Adrenal gland (tissue), 12 donors: ENCODE data around the gene BTN2A1. TPM values are rescaled to one million over a fixed set of nuclear protein-coding genes. Genes with fewer than 3 reads are reported as not detected.
"Not testable (repeated sequence)": the region's sequence is repeated elsewhere in the genome, so short reads cannot be mapped to it uniquely, and the experiment has no call there.

Experiments
- DNase-seq, 7 donors: peaks; one replicate each; pipeline ENCODE4 v3.0.0-alpha.2; 2019 to 2020
- H3K27ac ChIP-seq, 5 donors: fragments of 200-600 bp; sonication (generic) in 4 of 5; 1 replicate in 3 of 5; 2 replicates in 2 of 5; pipeline versions ENCODE4 v1.5.1 to v1.8.0; 2016 to 2020; ENCODE audit warnings: mild to moderate bottlenecking in 1 of 5
- H3K27me3 ChIP-seq: fragments of 200-600 bp; 2 replicates; pipeline ENCODE4 v1.8.0; 2021
- H3K36me3 ChIP-seq, 2 donors: fragments of 200-600 bp; replicated peaks in 1 of 2; 1 replicate in 1 of 2; 2 replicates in 1 of 2; pipeline versions ENCODE4 v1.5.1 to v1.8.0; 2018 to 2022
- H3K4me1 ChIP-seq, 2 donors: fragments of 200-600 bp; replicated peaks in 1 of 2; 1 replicate in 1 of 2; 2 replicates in 1 of 2; pipeline versions ENCODE4 v1.5.1 to v1.8.0; 2018 to 2021
- H3K4me3 ChIP-seq, 4 donors: fragments of 200-600 bp; sonication (generic) in 3 of 4; one replicate each; pipeline ENCODE4 v1.5.1; 2016 to 2018
- H3K9me3 ChIP-seq, 3 donors: fragments of 200-600 bp; sonication (generic) in 1 of 3; replicated peaks in 1 of 3; 1 replicate in 2 of 3; 2 replicates in 1 of 3; pipeline versions ENCODE4 v1.5.1 to v1.8.0; 2016 to 2021
- POLR2A ChIP-seq, 2 donors: fragments of 450-650 bp; IDR thresholded peaks; one replicate each; pipeline ENCODE4 v1.6.1; 2017; ENCODE audit warnings: antibody characterized with exemption in 2 of 2, mild to moderate bottlenecking in 2 of 2, moderate library complexity in 1 of 2
- WGBS, 4 donors: extraction: QIAGEN DNeasy Blood & Tissue Kit in 2 of 4; methylation state at CpG; one replicate each; pipeline versions ENCODE4 v1.1.5 to v1.1.7; 2013 to 2017; 5-methylcytosine and 5-hydroxymethylcytosine counted together
- intact Hi-C, 2 donors: fragments of 100-400 bp; cut with DNase I; formaldehyde crosslinking; loops; one replicate each; pipeline versions ENCODE4 v1.14.1 to v1.15.0; 2022 to 2023
- polyA plus RNA-seq, 3 donors: library from polyadenylated mRNA; stranded (reverse); fragments of 200-250 nt in 2 of 3; fragments of 350-450 nt in 1 of 3; fragmentation: Illumina TruSeq in 1 of 3; extraction: RNeasy Lipid Tissue Mini Kit (QIAGEN cat#74804) in 1 of 3; gene quantifications; one replicate each; pipeline ENCODE4 v1.2.3, GENCODE V29; 2013 to 2014
- total RNA-seq, 9 donors: library from RNA; depleted of rRNA in 4 of 9; stranded (reverse); fragments of >200 nt in 4 of 9; fragments of 120-200 nt in 1 of 9; fragmentation: NEBNext Ultra II Directional in 1 of 9; extraction: Animal tissue kit (Norgen Biotek cat#: 25700) in 1 of 9; gene quantifications; one replicate each; pipeline versions ENCODE4 v1.1.0 to v1.2.4, GENCODE V29; 2013 to 2023
- TF ChIP-seq, protein P1 (sequence below), 6 experiments: fragments of 450-650 bp in 4 of 6; fragments of 200-600 bp in 2 of 6; sonication (generic) in 1 of 6; IDR thresholded peaks; 1 replicate in 5 of 6; 2 replicates in 1 of 6; pipeline versions ENCODE4 v1.5.1 to v1.8.0; 2016 to 2021; ENCODE audit warnings: antibody characterized with exemption in 6 of 6, mild to moderate bottlenecking in 2 of 6, moderate library complexity in 1 of 6
- donor health status: healthy with polysubstance abuse.
- donor health status: Bipolar disorder and iron deficiency.
- donor health status: DM: yes; HTN: yes; CAD: no.
- donor health status: DM: no; HTN: no; CAD: no.
- donor health status: DM: no; HTN: no; CAD: no.
- donor health status: DM: yes; HTN: yes; CAD: no.

The BTN2A1 gene
- total and polyA plus RNA-seq, 12 donors = 11.4 to 52.0 (median 22.5) TPM

DNA sequence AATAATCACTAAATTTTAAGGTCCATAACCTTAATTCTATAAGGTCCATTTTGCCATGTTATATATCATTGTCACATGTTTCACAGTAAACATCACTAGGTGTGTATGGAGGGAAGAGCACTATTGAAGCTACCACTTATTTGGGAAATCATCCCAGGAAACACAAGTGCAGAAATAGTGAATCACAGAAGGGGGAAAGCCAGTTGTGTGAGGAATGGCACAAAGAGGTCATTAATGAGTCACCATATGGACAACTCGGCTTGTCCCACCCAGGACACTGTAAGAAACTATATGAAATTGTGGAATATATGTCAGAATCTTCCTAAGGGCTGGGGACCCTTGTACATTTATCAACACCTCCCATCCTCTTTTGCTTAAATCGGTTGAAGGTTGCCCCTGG, 42.0 kb upstream of the BTN2A1 start:
- no peak for TF ChIP-seq POLR2A (IDR thresholded peaks at IDR 0.05)
- TF ChIP-seq, protein P1, sequence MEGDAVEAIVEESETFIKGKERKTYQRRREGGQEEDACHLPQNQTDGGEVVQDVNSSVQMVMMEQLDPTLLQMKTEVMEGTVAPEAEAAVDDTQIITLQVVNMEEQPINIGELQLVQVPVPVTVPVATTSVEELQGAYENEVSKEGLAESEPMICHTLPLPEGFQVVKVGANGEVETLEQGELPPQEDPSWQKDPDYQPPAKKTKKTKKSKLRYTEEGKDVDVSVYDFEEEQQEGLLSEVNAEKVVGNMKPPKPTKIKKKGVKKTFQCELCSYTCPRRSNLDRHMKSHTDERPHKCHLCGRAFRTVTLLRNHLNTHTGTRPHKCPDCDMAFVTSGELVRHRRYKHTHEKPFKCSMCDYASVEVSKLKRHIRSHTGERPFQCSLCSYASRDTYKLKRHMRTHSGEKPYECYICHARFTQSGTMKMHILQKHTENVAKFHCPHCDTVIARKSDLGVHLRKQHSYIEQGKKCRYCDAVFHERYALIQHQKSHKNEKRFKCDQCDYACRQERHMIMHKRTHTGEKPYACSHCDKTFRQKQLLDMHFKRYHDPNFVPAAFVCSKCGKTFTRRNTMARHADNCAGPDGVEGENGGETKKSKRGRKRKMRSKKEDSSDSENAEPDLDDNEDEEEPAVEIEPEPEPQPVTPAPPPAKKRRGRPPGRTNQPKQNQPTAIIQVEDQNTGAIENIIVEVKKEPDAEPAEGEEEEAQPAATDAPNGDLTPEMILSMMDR (IDR thresholded peaks at IDR 0.05) = no peak
- no peak overlapping the region for H3K27ac ChIP-seq
- H3K4me1 ChIP-seq = peaks cover 3 to 7% of the 10 kb centered on the region in 2 donors
- H3K27me3 ChIP-seq = no peaks in the 10 kb centered on the region
- WGBS, 4 donors = 44 to 73% (median 58%) methylated on average over 2 of the region's 2 CpGs
- H3K36me3 ChIP-seq = peaks cover 0 to 9% of the 10 kb centered on the region in 2 donors
- H3K4me3 ChIP-seq = no peak overlapping the region
- no peak for DNase-seq
- H3K9me3 ChIP-seq = no peaks in the 10 kb centered on the region
- intact Hi-C loops = no loop called here

DNA sequence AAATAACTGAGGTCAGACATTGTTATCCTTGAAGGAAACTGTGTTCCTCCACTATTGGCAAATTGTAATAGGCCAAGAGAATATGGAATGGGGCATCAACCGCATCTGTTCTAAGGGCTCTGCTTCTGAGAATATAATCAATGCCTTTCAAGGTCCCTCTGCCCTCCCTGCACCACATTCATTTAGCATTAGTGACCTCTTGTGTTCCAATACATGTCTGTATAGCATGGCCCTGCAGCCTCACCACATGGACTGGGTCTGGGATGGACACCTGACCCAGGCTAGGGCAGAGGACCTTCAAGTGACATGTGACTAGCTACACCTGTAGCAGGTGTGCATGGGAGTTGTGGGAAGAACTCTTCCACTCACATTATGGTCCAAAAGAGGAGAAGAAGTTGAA, 41.5 kb upstream of the BTN2A1 start:
- Histone ChIP-seq H3K36me3 (peaks cover 0 to 5% of the 10 kb centered on the region in 2 donors), H3K27me3 (no peaks in the 10 kb centered on the region), H3K27ac (no peak overlapping the region), H3K4me3 (no peak overlapping the region), H3K9me3 (no peaks in the 10 kb centered on the region), H3K4me1 (peaks cover 5 to 9% of the 10 kb centered on the region in 2 donors)
- intact Hi-C loops = no loop called here
- TF ChIP-seq, protein P1 (IDR thresholded peaks at IDR 0.05) = no peak
- TF ChIP-seq POLR2A (IDR thresholded peaks at IDR 0.05) = no peak
- WGBS, 4 donors = 60 to 93% (median 76%) methylated on average over 1 of the region's 1 CpG
- DNase-seq = no peak

GRCh38 chr6:26418077-26418476, 39.7 kb upstream of the BTN2A1 start:
- WGBS, 4 donors = 71 to 100% (median 99%) methylated on average over 1 to 2 of the region's 2 CpGs
- DNase-seq, H3K36me3 ChIP-seq, H3K27me3 ChIP-seq, H3K9me3 ChIP-seq, H3K4me3 ChIP-seq, H3K27ac ChIP-seq, intact Hi-C loops: not testable (repeated sequence)
- H3K4me1 ChIP-seq = peaks cover 16 to 18% of the 10 kb centered on the region in 2 donors

- intact Hi-C loops, H3K27me3 ChIP-seq, H3K36me3 ChIP-seq, H3K4me3 ChIP-seq, H3K27ac ChIP-seq, DNase-seq, H3K9me3 ChIP-seq: not testable (repeated sequence)
- H3K4me1 ChIP-seq = peaks cover 16 to 18% of the 10 kb centered on the region in 2 donors
- WGBS, 4 donors = 90 to 98% (median 95%) methylated on average over 3 of the region's 3 CpGs
These were observed 39.0 kb upstream of the BTN2A1 start for GRCh38 chr6:26418795-26419194.

DNA sequence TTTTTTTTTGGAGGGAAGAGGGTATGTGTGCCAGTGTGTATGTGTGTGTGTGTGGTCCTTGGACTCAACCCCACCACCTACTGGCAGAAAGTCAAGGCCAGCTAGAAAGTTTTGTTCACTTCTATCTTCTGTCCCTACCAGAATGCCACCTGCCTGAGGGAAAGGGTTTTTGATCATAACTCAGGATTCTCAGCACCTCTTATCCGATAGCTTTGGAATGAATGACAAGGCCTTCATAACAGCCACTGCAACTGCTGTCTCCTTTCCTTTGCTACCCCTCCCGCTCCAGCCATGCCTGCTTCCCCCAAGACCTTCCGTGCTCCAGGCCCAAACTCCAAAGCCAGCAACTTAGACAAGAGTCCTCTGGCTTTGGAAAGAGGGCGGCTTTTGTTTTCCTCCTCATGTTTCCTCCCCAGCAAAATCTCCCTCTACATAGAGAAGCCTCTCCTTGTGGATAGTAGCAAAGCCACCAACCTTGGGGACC, 37.0 kb upstream of the BTN2A1 start:
- peak overlapping the region; percentile 29 to 94 (median 83) for H3K27ac ChIP-seq
- peak; percentile 33 to 61 (median 52) for DNase-seq
- TF ChIP-seq, protein P1 (IDR thresholded peaks at IDR 0.05) = peak in 5 of 6 experiments; percentile 23 to 43 (median 37)
- TF ChIP-seq POLR2A (IDR thresholded peaks at IDR 0.05) = no peak
- H3K4me3 ChIP-seq = peak overlapping the region in 2 of 4 donors; percentile 16 to 85
- WGBS, 4 donors = 14 to 28% (median 22%) methylated on average over 4 of the region's 4 CpGs
- intact Hi-C loops = no loop called here
- H3K9me3 ChIP-seq = no peaks in the 10 kb centered on the region
- no peaks in the 10 kb centered on the region for H3K27me3 ChIP-seq
- peaks cover 18 to 24% of the 10 kb centered on the region in 2 donors for H3K4me1 ChIP-seq
- H3K36me3 ChIP-seq = peaks cover 0 to 7% of the 10 kb centered on the region in 2 donors
